Tongue (tissue), 2 donors: ENCODE data around the gene PRR29. TPM values are rescaled to one million over a fixed set of nuclear protein-coding genes. Genes with fewer than 3 reads are reported as not detected.
"Not testable (repeated sequence)": the region's sequence is repeated elsewhere in the genome, so short reads cannot be mapped to it uniquely, and the experiment has no call there.

ENCODE experiments used
- DNase-seq: peaks from one replicate; pipeline ENCODE4 v3.0.0-alpha.2; 2015
- total RNA-seq: library from RNA; depleted of rRNA; stranded (reverse); fragments of >200 nt; gene quantifications from one replicate; pipeline ENCODE4 v1.2.3, GENCODE V29; 2014

PRR29 gene
- total RNA-seq, 1 donor from 2014 or later: 1.3 TPM

DNA sequence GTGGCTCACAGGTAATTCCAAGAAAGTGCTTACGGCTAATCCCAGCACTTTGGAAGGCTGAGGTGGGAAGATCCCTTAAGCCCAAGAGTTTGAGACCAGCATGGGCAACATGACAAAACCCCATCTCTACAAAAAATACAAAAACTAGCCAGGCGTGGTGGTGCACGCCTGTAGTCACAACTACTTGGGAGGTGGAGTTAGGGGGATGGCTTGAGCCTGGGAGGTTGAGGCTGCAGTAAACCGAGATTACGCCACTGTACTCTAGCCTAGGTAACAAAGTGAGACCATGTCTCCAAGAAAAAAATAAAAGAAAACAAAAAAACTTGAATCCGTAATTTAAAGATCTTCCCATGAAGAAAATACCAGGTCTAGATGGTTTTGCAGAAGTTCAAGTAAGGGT is 17.3 kb downstream of the PRR29 start:
- DNase-seq: no peak

DNA sequence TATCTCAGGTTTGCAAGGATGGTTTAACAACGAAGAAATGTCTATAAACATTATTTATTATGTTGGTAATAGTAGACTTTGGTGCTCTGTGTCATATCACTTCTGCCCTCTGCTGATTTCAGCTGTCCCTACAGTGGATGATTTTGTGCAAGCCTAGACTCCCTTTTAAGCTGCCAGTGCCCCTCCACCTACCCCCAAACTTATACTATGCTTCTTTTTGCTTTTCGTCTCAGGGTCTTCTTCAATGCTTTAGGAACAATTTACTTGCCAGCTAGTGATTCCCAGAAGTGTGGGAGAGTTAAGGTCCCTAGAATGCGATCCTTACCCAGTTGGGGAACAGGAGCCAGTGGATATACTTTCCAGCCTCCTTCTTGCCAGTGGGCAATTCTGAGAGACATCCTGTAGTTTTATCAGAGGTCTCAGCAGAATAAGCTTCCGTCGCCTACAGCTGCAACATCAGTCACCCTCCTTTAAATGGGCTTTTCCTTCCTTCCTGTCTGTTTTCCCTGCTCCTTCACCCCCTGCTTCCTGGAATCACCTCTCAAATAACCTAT is 18.2 kb downstream of the PRR29 start:
- DNase-seq: no peak

DNA sequence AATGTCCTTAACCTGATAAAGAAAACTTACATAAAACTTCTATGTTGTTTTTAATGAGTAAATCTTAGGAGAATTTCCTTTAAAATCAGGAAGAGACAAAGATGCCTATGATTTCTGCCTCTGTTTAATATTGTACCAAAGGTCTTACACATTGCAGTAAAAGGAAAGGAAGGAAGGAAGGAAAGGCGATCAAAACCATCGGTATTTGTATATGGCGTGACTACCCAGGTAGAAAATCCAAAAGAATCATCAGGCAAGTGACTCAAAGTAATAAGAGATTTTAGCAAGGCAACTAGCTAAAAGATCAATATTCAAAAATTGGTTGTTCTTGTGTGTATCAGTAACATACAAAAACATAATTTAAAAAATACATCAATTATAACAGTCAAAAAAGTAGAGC is 18.8 kb downstream of the PRR29 start:
- no peak for DNase-seq

DNA sequence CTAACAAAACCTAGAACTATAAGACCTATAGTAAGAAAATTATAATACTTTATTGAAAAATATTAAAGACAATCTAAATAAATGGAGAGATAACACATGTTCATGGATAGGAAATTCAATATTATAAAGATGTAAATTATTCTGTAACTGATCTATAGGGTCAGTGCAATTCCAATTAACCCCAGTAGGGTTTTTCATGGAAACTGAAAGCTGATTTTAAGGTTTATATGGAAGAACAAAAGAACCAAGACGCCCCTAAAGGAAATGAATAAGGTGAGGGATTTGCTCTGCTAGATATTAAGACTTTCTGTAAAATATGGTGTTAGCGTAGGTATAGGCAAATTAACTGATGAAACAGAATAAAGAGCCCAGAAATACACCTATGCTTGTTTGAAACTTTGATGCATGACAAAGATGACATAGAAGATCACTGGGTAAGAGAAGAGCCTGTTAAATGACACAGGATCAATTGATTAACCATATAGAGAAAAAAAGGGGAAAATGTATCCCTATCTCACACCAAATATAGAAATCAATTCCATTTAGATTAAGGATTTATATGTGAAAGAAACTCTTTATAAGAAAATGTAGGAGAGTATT is 19.3 kb downstream of the PRR29 start:
- DNase-seq: no peak

DNA sequence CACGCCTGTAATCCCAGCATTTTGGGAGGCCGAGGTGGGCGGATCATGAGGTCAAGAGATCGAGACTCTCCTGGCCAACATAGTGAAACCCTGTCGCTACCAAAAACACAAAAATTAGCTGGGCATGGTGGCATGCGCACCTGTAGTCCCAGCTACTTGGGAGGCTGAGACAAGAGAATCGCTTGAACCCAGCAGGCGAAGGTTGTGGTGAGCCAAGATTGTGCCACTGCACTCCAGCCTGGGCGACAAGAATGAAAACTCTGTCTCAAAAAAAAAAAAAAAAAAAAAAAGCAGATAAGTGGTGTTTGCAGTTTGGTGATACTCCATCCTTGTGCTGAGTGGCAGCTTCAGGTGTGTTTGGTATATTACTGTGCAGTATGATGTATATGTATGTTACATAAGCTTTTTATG is 21.4 kb downstream of the PRR29 start:
- not testable (repeated sequence) for DNase-seq

DNA sequence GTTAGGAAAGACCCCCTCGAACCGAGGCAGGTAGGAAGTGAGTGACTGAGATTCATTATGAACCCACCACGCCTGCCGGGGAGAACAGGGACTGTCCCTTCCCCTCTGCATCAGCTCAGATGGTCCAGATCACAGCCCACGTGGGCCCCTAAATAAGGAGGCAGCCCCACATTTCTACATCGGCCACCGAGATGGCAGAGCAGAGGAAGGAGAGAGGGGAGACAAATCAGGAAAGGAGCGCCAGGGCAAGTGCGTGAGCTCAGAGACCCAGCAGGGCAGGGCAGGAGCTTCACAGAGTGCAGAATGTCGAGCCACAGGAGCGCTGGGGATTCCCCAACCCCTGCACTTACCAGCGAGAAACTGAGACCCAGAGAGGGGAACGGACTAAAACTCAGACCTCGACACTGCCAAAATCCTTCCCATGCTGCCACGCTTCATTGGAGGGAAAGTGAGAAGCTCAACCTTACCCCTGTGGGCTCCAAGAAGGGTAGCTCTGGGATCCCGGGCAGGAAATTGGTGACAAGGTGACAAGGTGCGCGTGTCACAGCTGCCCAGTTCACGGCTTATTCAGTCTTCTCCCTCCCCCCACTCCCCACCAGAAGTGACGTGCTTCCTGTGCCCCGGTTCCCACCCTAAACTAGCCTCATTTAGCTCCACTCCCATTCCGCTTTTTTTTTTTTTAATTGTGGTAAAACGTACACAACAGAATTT is 22.1 kb downstream of the PRR29 start, which contains the start of gene ICAM2:
Gene ICAM2 (minus strand): TSS at position 578 of the 711 bp plus-strand sequence. CDS start 13,942 bp downstream, outside the sequence.
- peak; percentile 22 for DNase-seq

DNA sequence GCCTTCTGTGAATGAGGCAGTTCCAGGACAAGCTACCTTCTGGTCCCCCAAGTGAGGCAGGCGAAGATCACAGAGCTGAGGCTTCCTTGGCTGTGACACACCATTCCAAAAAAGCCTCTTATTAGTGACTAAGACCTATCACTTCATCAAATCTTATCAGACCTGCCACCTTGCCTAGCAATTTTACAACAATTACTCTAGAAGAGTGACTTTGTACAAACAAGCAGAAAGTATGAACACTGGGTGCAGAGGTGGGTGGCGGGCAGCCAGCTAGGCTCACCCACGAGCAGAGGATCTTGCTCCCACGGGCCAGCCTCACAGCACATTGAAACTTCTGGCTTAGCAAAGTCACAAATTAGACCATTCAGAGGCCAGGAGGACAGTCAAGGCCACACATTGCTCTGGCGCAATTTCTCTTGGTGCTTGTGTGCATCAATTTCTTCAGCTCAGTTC is 24.5 kb downstream of the PRR29 start:
- DNase-seq: no peak

DNA sequence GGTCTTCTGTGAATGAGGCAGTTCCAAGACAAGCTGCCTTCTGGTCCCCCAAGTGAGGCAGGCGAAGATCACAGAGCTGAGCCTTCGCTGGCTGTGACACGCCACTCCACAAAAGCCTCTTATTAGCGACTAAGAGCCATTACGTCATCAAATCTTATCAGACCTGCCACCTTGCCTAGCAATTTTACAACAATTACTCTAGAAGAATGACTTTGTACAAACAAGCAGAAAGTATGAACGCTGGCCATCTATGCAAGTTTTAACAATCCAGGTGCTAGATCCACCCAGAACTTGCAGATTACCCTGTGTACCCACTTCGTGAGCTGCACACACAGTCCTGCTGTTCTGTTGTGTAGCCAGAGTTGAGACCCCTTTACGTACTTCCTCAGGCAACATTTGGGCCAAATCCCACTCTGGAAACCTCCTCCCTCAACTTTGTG is 26.1 kb downstream of the PRR29 start:
- DNase-seq: no peak

DNA sequence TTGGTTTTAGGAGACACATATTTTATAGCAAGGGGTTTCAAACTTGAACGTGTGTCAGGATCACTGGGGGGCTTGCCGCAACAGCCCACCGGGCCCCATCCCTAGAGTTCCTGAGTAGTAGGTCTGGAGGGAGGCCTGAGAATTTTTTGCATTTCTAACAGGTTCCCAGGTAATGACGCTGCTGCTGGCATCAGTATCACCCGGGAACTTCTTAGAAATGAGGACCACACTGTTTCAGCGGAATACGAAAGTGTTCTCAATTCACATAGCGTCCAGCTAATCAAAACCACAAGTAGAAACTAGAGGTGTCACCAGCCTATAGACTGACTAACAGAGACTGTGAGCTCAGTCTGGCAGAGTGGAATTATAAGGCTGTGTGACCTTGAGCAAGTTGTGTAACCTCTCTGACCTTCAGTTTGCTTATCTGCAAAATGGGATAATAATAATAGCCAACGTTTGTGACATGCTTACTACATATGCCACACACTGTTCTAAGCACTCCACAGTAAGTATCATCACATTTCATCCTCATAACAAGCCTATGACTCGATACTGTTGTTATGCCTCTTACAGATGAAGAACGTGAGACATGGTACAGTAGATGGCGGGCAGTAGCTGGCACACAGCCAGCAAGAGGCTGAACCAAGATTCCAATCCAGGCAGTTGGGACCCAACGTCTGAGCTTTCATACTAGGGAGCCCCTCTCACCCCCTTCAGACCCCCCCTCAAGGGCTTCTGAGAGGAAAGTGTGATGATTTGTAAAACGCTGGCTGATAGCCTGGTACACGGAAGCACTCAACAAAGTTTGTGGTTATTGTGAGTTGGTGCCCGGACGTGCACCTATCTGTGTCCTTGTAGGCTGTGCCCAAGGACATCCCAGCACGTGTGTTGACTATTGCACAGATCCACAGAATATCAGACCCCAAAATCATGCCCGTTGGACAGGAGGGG is 26.9 kb downstream of the PRR29 start:
- peak; percentile 26 for DNase-seq

DNA sequence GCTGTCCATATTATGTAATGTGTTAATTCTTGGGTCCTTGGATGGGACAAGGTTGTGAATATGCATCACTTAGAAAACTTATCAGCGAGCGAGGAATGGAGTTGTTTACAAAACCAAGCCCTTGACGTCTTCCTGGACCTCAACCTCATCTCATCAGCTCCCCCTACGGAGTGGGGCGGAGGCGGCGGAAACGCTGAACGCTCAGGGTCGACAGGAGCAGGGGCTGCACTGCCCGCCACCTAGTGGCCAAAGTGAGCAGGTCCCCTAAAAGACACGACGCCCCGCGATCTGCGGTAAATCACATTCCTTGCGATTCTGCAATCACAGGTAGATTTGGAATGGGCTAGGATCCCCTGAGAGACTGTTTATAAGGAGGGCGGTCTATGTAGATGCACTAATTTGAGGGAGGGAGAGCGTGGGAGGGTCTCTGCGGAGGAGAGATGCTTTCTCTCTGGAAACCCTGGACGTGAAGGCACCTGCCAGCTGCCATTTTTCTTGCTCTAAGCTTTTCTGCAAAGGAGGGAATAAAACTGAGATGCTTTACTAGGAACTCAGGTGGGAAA is 27.7 kb downstream of the PRR29 start:
- DNase-seq: peak; percentile 83

DNA sequence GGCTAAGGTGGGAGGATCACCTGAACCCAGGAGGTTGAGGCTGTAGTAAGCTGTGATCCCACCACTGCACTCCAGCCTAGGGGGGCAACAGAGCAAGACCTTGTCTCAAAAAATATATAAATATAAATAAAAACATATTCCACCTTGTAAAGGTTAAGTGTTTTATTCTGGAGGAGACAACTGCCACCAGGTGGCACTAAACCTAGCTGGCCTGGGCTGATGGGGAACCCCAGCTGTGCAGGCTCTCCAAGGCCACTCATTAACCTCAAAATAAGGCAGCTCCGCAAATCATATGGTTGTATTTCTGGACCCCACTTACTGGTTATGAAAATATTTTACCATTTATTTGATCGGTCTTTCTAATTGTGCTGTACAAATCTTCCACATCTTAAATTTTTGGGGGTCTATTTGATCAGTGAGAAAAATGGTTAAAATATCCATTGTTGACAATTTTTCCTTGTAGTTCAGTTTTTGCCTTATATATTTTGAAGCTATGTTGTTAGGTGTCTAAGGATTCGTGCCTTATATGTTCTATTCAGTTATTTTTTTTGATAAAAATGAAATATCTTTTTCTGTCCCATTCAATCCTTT is 30.8 kb downstream of the PRR29 start:
- DNase-seq: peak; percentile 75

DNA sequence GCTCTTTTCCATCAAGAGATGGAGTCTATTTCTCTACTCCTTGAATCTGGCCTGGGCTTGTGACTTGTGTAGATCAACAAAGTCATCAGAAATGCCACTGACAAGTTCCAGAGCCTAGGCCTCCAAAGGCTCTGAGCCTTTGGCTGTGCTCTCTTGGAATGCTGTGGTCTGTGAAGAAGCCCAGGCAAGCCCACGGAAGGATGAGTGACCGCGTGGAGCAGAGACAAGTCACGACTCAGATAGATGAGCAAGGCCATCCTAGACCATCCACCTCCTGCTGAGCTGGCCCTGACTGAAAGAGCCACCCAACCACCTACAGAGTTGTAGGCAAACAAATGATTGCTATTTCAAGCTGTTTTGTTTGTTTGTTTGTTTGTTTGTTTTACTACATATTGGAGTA is 33.9 kb downstream of the PRR29 start:
- DNase-seq: no peak

DNA sequence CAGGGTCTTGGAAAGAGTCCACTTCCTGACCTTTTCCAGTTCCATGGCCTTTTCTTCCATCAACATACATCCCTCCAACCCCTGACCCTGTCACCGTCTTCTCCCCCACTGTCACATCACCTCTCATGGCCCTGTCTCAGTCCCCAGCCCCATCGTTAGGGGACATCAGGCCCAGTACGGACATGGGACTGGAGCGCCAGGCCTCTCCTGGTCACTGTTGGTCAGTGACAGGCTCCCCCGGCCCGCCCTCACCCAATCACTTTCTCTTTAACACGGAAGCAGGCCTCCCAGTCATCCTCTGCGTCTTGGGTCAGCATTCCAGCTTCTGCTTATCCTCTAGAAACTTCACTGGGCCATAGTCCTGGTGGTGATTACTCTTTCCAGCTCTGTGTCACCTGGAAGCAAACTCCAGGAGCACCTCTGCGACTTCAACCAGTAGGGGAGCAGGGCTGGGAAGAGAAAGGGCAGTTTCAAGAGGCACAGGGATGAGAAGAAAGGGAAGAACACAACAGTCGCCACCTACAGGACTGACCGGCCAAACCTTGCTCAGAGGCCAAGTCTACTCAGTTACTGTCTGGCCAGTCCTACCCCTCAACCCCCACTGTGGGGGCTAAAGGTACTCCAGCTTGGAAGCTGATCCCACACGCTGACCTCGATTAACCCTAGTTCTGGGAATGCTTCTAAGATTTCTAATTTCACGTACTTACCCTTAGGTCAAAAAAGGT is 38.2 kb downstream of the PRR29 start:
- DNase-seq: no peak

DNA sequence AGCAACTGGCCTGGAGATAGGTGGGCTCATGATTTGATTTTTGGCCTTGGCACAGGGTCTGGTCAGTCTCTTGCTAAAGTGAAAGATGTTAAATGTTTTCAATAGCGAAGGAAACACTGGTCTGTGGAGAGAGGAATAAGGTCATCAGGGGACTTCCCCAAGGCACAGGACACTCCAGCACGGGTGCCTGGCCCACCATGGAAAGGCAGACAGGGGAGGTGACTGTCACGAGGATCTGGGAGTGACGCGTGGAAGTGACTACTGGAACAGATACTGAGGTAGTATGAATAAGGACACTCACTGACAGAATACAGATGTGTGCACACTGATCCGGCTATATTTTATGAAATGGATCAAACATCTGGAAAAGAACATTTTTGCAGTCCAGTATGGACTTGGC is 39.0 kb downstream of the PRR29 start:
- DNase-seq: no peak

DNA sequence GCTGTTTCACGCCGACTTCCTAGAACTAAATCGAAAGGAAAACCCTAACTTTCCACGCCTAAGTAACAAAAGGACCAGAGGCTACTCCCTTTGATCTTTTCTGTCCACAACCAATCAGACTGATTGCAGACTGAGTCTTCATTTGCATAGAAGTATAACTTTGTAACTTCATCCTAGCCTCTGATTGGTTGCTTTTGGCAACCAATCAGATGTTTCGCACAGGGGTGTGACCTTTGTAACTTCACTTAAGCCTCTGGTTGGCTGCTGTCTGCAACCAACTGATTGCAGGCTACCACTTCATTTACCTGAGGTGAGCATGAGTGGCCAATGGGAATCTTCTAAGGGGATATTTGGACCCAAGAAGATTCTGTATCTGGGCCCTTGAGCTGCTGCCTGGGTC is 39.7 kb downstream of the PRR29 start:
- no peak for DNase-seq

DNA sequence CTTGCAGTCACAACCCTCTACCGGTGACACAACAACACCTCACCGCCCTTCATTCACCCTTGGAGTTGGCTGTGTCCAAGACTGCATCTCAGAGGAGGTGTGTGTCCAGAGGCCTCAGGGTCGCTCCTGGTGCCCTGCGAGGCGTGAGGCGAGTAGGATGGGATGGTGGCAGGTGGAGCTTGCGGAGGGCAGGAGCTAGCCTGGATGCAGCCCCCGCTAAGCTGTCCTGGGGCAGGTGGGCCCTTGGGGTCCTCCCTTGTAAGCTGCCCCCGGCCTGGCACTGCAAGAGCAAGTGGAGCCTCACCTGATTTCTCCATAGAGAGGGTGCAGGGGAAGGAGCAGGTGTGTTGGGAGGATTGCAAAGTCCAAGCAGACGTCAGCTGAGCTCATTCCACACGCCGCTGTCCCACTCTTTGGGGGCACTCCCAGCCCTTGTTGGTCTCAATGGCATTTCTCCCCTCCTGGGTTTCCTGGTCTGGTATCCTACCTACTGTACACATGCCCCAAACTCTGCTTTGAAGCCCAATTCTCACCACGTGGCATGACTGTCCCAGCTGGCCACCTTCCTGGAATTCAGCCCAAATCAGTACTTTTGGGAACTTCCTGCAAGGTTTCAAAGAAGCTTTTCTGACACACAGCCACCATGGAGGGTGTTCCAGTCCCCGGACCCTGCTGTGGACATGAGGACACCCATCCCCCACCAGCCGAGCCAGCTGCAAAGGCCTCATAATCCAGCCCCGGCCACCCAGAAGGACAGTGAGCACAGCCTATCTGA is 40.4 kb downstream of the PRR29 start:
- no peak for DNase-seq

DNA sequence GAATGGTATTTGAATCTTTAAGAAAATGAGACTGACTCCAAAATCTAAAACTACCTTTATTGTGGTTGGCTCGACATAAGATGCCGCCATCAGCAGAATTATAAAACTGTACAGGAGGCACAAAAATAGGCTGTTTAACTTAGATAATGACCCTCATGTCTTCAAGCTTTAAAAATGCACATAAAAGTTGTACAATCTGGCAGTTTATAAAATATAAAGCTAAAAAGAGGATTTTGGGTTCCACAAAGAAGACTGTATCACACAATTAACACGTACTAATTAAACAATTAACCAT is 40.9 kb downstream of the PRR29 start:
- DNase-seq: no peak

DNA sequence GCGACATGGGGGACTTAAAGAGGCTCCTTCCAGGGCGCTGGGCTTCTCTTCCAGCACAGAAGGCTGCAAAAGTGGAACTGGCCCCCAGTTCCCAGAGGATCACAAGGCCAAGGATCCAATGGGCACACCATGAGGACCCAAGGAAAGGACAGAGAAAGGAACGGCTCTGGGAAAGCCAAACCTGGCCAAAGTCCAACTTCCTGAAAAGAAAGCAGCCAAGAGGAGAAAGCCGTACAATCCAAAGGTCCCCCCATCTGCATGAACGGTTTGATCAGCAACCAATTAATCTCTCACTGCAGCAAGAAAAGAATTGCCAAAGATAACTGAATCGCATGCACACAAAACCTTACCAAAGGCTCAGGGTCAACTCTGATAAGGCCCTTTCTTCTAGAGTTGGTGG is 42.1 kb downstream of the PRR29 start:
- DNase-seq: no peak

DNA sequence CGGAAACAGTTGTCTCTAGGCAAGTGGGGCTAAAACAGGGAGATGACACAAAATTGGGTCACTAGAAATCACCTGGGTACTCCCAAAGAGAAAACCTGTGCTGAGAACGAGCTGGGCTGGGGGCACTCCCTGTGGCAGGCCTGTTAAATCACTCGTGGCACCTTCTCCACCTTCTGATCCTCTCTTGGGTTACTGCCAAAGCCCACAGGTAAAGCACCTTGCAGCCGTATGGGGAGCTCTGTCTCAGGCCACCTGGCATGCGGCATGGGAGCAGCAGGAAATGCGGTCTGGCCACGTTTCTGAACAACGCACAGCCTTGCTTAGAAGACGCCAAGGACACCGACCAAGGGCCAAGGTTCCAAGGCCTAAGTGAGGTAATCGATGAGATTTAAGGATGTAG is 43.8 kb downstream of the PRR29 start:
- no peak for DNase-seq

DNA sequence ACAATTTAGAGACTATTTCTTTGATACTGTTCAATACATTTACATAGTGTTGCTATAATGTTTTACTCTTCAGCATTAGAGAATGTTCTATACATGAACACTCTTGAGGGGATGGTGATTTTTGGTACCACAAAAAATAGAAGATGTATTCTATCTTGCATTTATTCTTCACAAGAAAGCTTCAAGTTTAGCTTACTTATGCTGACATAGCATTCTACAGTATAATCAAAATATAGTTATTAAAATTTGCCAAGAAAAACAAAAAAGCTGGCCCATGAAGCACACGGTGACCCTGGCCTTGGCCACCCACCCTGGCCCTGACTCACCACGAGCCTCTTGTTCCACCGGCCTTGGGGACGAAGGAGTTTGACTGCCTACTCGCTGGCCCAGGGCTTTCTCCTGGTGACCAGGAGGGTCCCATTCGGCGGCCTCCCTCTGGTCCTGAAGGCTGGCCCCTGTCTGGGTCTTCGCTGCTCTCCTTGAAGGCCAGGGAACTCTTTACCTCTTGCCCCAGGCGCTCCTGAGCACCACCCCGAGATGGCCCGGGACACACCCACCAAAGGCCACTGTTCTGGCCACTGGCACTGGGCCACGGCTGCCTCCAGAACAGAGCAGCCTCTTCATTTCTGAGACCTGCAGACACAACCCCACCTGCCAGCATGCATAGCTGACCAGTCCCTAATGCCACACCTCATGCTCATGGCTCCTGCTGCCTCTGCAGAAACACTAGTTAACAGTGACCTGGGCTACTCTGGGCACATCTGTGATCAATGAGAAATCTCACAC is 44.7 kb downstream of the PRR29 start:
- DNase-seq: no peak
